T-helper 1 cell treated with Interleukin-12 subunit alpha and Interleukin-12 subunit beta and Interleukin-4 antibody, amounts not matched to agents 30 μg/mL and 1 μg/mL, for 36 hours (primary cell): Measurements from ENCODE around the gene PRDM5.
A peak's percentile ranks its signal among the peaks of the same experiment; 100 is the strongest.

Experiments
- H3K27ac Mint-ChIP-seq: one replicate; pipeline ENCODE4 v1.8.0; 2021; ENCODE audit warnings: mild to moderate bottlenecking, mixed read lengths
- H3K27me3 Mint-ChIP-seq: one replicate; pipeline ENCODE4 v1.8.0; 2021; ENCODE audit warnings: low read depth, mixed read lengths
- H3K36me3 Mint-ChIP-seq: one replicate; pipeline ENCODE4 v1.8.0; 2021; ENCODE audit warnings: low read depth, mixed read lengths
- H3K4me1 Mint-ChIP-seq: one replicate; pipeline ENCODE4 v1.8.0; 2021; ENCODE audit warnings: low read depth, mixed read lengths
- H3K4me3 Mint-ChIP-seq: one replicate; pipeline ENCODE4 v1.8.0; 2021; ENCODE audit warnings: mild to moderate bottlenecking, moderate library complexity, mixed read lengths
- H3K9me3 Mint-ChIP-seq: one replicate; pipeline ENCODE4 v1.8.0; 2021; ENCODE audit warnings: mixed read lengths

PRDM5 gene

GRCh38 chr4:120921456-120922380, 808 bp downstream of the PRDM5 start:
- H3K27me3 Mint-ChIP-seq, result peaks cover 66% of the 10 kb centered on the region
- no peak overlapping the region for H3K27ac Mint-ChIP-seq
- H3K4me3 Mint-ChIP-seq, result peak overlapping the region; percentile 80
- H3K36me3 Mint-ChIP-seq, result no peaks in the 10 kb centered on the region
- peaks cover 10% of the 10 kb centered on the region for H3K4me1 Mint-ChIP-seq
- H3K9me3 Mint-ChIP-seq, result no peaks in the 10 kb centered on the region

DNA sequence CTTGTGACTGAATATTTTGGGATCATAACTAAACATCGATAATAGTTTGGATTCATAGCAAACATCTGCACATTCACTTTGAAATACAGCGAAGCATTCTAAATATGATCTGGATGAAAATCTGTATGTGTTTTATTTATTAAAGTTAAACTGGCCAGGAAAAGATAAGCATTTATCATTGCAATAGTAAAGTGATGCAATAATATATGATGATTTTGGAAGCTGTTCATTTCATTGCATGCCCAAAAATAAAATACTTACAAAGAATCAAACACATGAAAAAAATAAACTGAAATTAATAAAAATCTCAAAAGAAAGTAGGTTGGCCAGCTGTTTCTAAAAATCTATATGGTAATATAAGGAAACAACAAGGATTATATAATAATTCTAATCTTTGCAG, 1.9 kb downstream of the PRDM5 start:
- Mint-ChIP-seq H3K9me3 (no peaks in the 10 kb centered on the region), H3K4me3 (no peak overlapping the region), H3K4me1 (peaks cover 10% of the 10 kb centered on the region), H3K36me3 (no peaks in the 10 kb centered on the region), H3K27me3 (peaks cover 64% of the 10 kb centered on the region), H3K27ac (no peak overlapping the region)

GRCh38 chr4:120919358-120919757, 3.2 kb downstream of the PRDM5 start:
- Mint-ChIP-seq H3K27ac (no peak overlapping the region), H3K36me3 (no peaks in the 10 kb centered on the region), H3K9me3 (no peaks in the 10 kb centered on the region), H3K4me3 (no peak overlapping the region), H3K27me3 (peaks cover 54% of the 10 kb centered on the region), H3K4me1 (peaks cover 10% of the 10 kb centered on the region)

- Mint-ChIP-seq H3K4me3 (no peak overlapping the region), H3K27ac (no peak overlapping the region), H3K9me3 (no peaks in the 10 kb centered on the region), H3K36me3 (no peaks in the 10 kb centered on the region), H3K27me3 (peaks cover 51% of the 10 kb centered on the region), H3K4me1 (peaks cover 10% of the 10 kb centered on the region)
Observed at GRCh38 chr4:120918788-120919187, 3.7 kb downstream of the PRDM5 start.

- H3K9me3 Mint-ChIP-seq, result no peaks in the 10 kb centered on the region
- H3K27me3 Mint-ChIP-seq, result peaks cover 46% of the 10 kb centered on the region
- no peaks in the 10 kb centered on the region for H3K36me3 Mint-ChIP-seq
- no peak overlapping the region for H3K27ac Mint-ChIP-seq
- H3K4me3 Mint-ChIP-seq, result no peak overlapping the region
- peaks cover 9% of the 10 kb centered on the region for H3K4me1 Mint-ChIP-seq
Observed at GRCh38 chr4:120918092-120918491, 4.4 kb downstream of the PRDM5 start.

DNA sequence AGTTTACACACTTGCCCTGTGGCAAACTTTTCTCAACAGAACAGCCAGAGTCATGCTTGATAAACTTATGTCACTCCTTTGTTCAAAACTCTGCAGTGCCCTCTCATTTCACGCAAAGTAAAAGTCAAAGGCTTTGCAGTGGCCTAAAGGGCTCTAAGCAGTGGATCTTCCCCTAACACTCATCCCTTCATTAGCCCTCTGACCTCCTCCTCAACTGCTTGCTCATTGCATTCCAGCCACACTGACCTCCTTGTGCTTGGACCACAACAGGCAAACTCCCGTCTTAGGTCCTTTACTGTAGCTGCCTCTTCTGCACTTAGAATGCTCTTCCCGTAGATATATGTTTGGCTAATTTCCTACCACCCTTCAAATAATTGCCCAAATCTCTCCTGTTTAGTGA, 5.6 kb downstream of the PRDM5 start:
- no peaks in the 10 kb centered on the region for H3K36me3 Mint-ChIP-seq
- no peak overlapping the region for H3K4me3 Mint-ChIP-seq
- peaks cover 6% of the 10 kb centered on the region for H3K4me1 Mint-ChIP-seq
- no peaks in the 10 kb centered on the region for H3K9me3 Mint-ChIP-seq
- peaks cover 45% of the 10 kb centered on the region for H3K27me3 Mint-ChIP-seq
- no peak overlapping the region for H3K27ac Mint-ChIP-seq

- Mint-ChIP-seq H3K4me3 (no peak overlapping the region), H3K27ac (no peak overlapping the region), H3K36me3 (no peaks in the 10 kb centered on the region), H3K27me3 (peaks cover 36% of the 10 kb centered on the region), H3K4me1 (no peaks in the 10 kb centered on the region), H3K9me3 (no peaks in the 10 kb centered on the region)
Observed at GRCh38 chr4:120915336-120915735, 7.2 kb downstream of the PRDM5 start.

- no peak overlapping the region for H3K27ac Mint-ChIP-seq
- no peaks in the 10 kb centered on the region for H3K4me1 Mint-ChIP-seq
- no peaks in the 10 kb centered on the region for H3K36me3 Mint-ChIP-seq
- no peaks in the 10 kb centered on the region for H3K27me3 Mint-ChIP-seq
- H3K9me3 Mint-ChIP-seq, result no peaks in the 10 kb centered on the region
- no peak overlapping the region for H3K4me3 Mint-ChIP-seq
Observed at GRCh38 chr4:120903419-120903818, 19.1 kb downstream of the PRDM5 start.

- Mint-ChIP-seq H3K27ac (no peak overlapping the region), H3K4me1 (no peaks in the 10 kb centered on the region), H3K4me3 (no peak overlapping the region), H3K36me3 (no peaks in the 10 kb centered on the region), H3K9me3 (no peaks in the 10 kb centered on the region), H3K27me3 (no peaks in the 10 kb centered on the region)
Observed at GRCh38 chr4:120902925-120903324, 19.6 kb downstream of the PRDM5 start.

- no peak overlapping the region for H3K27ac Mint-ChIP-seq
- H3K9me3 Mint-ChIP-seq, result no peaks in the 10 kb centered on the region
- no peaks in the 10 kb centered on the region for H3K27me3 Mint-ChIP-seq
- no peaks in the 10 kb centered on the region for H3K36me3 Mint-ChIP-seq
- no peaks in the 10 kb centered on the region for H3K4me1 Mint-ChIP-seq
- H3K4me3 Mint-ChIP-seq, result no peak overlapping the region
Observed at GRCh38 chr4:120901731-120902130, 20.8 kb downstream of the PRDM5 start.

DNA sequence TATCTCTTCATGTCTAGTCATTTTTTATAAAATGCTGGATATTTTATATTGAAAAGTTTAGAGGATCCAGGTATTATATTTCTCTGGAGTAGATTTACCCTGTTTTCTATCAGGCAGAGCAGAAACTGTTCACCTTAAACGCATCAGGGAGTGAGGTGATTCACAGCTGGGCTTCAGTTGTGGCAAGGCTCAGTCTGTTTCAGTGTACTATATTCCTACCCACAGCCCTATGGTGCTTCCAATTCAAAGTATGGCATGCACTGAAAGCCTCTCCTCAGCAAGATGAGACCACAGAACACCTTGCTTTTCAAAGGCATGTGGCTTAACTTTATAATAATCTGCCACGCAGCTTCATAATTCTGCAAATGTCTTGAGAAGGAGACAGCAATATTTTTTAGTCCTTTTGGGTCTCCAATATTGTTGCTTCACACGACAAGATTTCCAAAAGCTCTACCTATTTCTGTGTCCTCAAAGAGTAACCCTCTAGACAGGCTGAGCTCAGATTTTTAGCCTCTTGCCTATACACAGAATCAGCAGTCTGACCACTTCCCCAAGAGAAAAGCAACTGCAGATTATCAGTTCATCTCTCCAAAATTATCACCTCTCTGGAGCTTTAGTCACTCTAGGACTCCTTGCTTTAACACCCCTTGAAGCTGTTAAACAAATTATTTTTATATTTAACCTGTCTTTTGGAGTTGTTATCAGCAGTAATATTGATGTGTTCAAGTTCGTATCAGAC, 24.4 kb downstream of the PRDM5 start:
- no peak overlapping the region for H3K27ac Mint-ChIP-seq
- H3K27me3 Mint-ChIP-seq, result peaks cover 5% of the 10 kb centered on the region
- no peaks in the 10 kb centered on the region for H3K4me1 Mint-ChIP-seq
- H3K4me3 Mint-ChIP-seq, result no peak overlapping the region
- H3K36me3 Mint-ChIP-seq, result no peaks in the 10 kb centered on the region
- no peaks in the 10 kb centered on the region for H3K9me3 Mint-ChIP-seq

DNA sequence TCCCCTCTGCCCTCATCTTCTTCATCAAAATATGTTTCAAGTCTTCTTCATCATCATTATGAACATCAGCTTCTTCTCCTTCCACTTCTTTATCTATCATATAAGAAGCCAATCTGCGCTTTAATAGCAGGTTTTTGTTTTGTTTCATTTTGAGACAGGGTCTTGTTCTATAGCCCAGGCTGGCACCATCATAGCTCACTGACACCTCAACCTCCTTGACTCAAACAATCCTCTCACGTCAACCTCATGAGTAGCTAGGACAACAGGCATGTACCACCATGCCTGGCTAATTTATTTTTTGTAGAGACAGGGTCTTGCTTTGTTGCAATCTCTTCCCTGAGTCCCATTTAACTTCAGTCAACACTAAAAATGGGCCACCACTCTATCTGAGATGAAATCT, 27.0 kb downstream of the PRDM5 start:
- Mint-ChIP-seq H3K36me3 (no peaks in the 10 kb centered on the region), H3K27me3 (peaks cover 5% of the 10 kb centered on the region), H3K4me3 (no peak overlapping the region), H3K9me3 (peaks cover 8% of the 10 kb centered on the region), H3K27ac (no peak overlapping the region), H3K4me1 (no peaks in the 10 kb centered on the region)

DNA sequence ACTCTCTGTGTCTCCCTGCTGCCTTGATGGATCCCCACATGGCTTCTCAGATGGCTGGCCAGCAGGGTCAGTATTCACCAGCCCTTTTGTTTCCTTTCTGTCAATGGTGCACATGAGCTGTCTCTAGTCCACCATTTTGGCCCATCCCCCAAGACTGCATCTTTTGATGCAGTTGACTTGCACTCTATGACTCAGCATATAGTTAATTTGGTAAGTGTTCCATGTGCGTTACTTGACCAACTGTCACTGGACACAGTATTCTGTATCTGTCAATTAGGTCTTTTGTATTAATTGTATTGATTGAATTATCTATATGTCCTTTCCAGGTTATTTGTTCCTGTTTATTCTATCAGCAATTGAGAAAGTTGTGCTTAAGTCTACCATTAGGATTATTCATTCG, 29.2 kb downstream of the PRDM5 start:
- peaks cover 8% of the 10 kb centered on the region for H3K9me3 Mint-ChIP-seq
- H3K36me3 Mint-ChIP-seq, result no peaks in the 10 kb centered on the region
- H3K27me3 Mint-ChIP-seq, result peaks cover 5% of the 10 kb centered on the region
- no peak overlapping the region for H3K27ac Mint-ChIP-seq
- no peaks in the 10 kb centered on the region for H3K4me1 Mint-ChIP-seq
- no peak overlapping the region for H3K4me3 Mint-ChIP-seq

GRCh38 chr4:120886191-120886590, 36.3 kb downstream of the PRDM5 start:
- H3K27ac Mint-ChIP-seq, result no peak overlapping the region
- H3K9me3 Mint-ChIP-seq, result peaks cover 3% of the 10 kb centered on the region
- no peak overlapping the region for H3K4me3 Mint-ChIP-seq
- no peaks in the 10 kb centered on the region for H3K4me1 Mint-ChIP-seq
- no peaks in the 10 kb centered on the region for H3K27me3 Mint-ChIP-seq
- no peaks in the 10 kb centered on the region for H3K36me3 Mint-ChIP-seq

GRCh38 chr4:120881846-120882245, 40.7 kb downstream of the PRDM5 start:
- Mint-ChIP-seq H3K36me3 (no peaks in the 10 kb centered on the region), H3K27ac (no peak overlapping the region), H3K4me1 (no peaks in the 10 kb centered on the region), H3K4me3 (no peak overlapping the region), H3K27me3 (no peaks in the 10 kb centered on the region), H3K9me3 (no peaks in the 10 kb centered on the region)
